Measurements from ENCODE around the gene MYO3B.

MYO3B gene

GRCh38 chr2:170243898-170244297 is 66.0 kb downstream of the MYO3B start:
- Histone ChIP-seq H3K27me3 (replicated peaks; ENCODE audit: control insufficient read depth, insufficient read depth, low read length) (no peaks in the 10 kb centered on the region), H3K4me3 (replicated peaks; ENCODE audit: low read depth, low read length) (no peak overlapping the region), H3K36me3 (ENCODE audit: control insufficient read depth, insufficient read depth, low read length) (no peaks in the 10 kb centered on the region)
- no peak for DNase-seq (ENCODE audit: extremely low read depth, insufficient read length)
- TF ChIP-seq CTCF (IDR thresholded peaks at IDR 0.05; ENCODE audit: insufficient read depth, low read length, poor library complexity, severe bottlenecking) = no peak

DNA sequence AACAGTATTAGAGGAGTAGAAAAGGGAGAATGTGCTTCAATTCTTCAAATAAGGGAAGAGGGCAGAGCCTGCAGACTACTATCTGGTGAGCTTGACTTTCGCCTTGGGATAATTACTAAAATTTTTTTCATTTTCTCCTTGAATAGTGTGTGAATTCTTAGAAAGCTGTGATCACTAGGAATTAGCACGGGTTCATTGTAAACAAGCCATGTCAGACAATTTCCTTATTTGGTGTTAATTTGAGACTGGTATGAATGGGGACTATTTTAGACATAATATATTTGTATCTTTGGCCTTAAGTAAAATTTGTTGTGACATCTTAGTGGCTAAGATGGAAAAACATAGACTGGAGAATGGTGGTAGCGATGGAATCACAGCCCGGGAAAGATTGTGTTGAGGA is 66.6 kb downstream of the MYO3B start:
- DNase-seq (ENCODE audit: extremely low read depth, insufficient read length) = no peak
- H3K36me3 ChIP-seq (ENCODE audit: control insufficient read depth, insufficient read depth, low read length) = no peaks in the 10 kb centered on the region
- H3K4me3 ChIP-seq (replicated peaks; ENCODE audit: low read depth, low read length) = no peak overlapping the region
- no peak for TF ChIP-seq CTCF (IDR thresholded peaks at IDR 0.05; ENCODE audit: insufficient read depth, low read length, poor library complexity, severe bottlenecking)
- no peaks in the 10 kb centered on the region for H3K27me3 ChIP-seq (replicated peaks; ENCODE audit: control insufficient read depth, insufficient read depth, low read length)

- no peaks in the 10 kb centered on the region for H3K36me3 ChIP-seq (ENCODE audit: control insufficient read depth, insufficient read depth, low read length)
- H3K27me3 ChIP-seq (replicated peaks; ENCODE audit: control insufficient read depth, insufficient read depth, low read length) = no peaks in the 10 kb centered on the region
- no peak overlapping the region for H3K4me3 ChIP-seq (replicated peaks; ENCODE audit: low read depth, low read length)
- no peak for DNase-seq (ENCODE audit: extremely low read depth, insufficient read length)
- TF ChIP-seq CTCF (IDR thresholded peaks at IDR 0.05; ENCODE audit: insufficient read depth, low read length, poor library complexity, severe bottlenecking) = no peak
Measured at GRCh38 chr2:170245312-170245711, 67.4 kb downstream of the MYO3B start.

- no peak for TF ChIP-seq CTCF (IDR thresholded peaks at IDR 0.05; ENCODE audit: insufficient read depth, low read length, poor library complexity, severe bottlenecking)
- H3K27me3 ChIP-seq (replicated peaks; ENCODE audit: control insufficient read depth, insufficient read depth, low read length) = no peaks in the 10 kb centered on the region
- DNase-seq (ENCODE audit: extremely low read depth, insufficient read length) = no peak
- no peaks in the 10 kb centered on the region for H3K36me3 ChIP-seq (ENCODE audit: control insufficient read depth, insufficient read depth, low read length)
- no peak overlapping the region for H3K4me3 ChIP-seq (replicated peaks; ENCODE audit: low read depth, low read length)
Measured at GRCh38 chr2:170247333-170247732, 69.4 kb downstream of the MYO3B start.

- Histone ChIP-seq H3K36me3 (ENCODE audit: control insufficient read depth, insufficient read depth, low read length) (no peaks in the 10 kb centered on the region), H3K4me3 (replicated peaks; ENCODE audit: low read depth, low read length) (no peak overlapping the region), H3K27me3 (replicated peaks; ENCODE audit: control insufficient read depth, insufficient read depth, low read length) (no peaks in the 10 kb centered on the region)
- no peak for TF ChIP-seq CTCF (IDR thresholded peaks at IDR 0.05; ENCODE audit: insufficient read depth, low read length, poor library complexity, severe bottlenecking)
- DNase-seq (ENCODE audit: extremely low read depth, insufficient read length) = no peak
Measured at GRCh38 chr2:170247882-170248393, 70.0 kb downstream of the MYO3B start.
